ENCODE results near the gene SAMD11.
"Not testable (repeated sequence)": the region's sequence is repeated elsewhere in the genome, so short reads cannot be mapped to it uniquely, and the experiment has no call there.

The SAMD11 gene

GRCh38 chr1:923131-923990 is at the start of gene SAMD11:
Gene SAMD11 (plus strand): TSS chr1:923923. CDS start chr1:924432, 509 bp downstream.
- DNase-seq (ENCODE audit: low read depth): no peak

- DNase-seq (ENCODE audit: low read depth): not testable (repeated sequence)
Observed at GRCh38 chr1:876428-877208, 47.1 kb upstream of the SAMD11 start.

DNA sequence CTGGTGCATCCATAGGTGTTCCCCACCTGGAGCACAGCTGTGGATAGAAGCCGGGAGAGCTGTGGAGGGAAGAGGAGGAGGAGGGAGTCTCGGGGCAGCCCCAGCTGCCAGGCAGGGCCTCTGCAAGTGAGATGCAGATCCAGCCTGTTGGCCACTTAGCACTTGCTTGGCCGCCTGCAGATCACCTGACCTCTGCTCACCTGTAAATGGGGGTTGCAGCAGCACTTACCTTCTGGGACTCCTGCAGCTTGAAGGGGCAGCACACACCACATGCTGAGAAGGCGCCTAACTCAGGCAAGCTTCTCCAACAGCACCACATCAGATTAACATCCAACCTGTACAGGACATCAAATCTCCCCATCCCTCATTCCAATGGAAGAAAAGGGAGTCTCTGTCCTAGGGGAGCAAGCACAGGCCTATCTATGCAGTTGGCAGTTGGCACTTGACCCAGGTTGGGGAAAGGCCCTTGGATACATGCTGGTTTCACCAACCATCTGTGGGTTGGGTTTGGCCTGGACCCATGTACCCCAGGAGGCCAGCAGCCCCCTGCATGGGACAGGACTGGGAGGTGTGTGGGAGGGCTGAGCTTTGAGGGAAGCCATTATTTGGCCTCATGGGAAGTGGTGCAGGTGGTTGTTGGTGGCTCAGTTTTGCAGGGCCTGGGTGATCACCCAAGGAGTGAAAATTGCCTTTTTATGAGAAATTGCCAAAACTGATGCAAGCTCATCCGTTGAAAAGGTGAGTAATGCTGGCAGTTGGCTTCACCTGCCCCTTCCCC is 46.3 kb upstream of the SAMD11 start:
- DNase-seq (ENCODE audit: low read depth): not testable (repeated sequence)

GRCh38 chr1:880511-880910 is 43.2 kb upstream of the SAMD11 start:
- DNase-seq (ENCODE audit: low read depth): not testable (repeated sequence)

DNA sequence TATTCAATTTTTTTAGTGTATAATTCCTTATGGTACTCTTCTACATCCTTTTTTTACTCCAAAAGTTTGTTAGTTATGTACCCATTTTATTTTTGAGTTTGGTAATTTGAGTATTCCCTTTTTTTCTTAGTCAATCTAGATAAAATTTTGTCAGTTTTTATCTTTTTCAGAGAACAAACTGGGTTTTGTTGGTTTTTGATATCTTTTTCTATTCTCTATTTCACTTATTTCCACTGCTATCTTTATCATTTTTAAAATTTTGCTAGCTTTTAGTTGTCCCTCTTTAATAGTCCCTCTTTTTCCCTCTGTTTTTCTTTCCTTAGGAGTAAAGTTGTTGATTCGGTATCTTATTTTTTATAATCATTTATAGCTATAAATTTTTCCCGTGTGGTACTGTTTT is 42.8 kb upstream of the SAMD11 start:
- not testable (repeated sequence) for DNase-seq (ENCODE audit: low read depth)

- DNase-seq (ENCODE audit: low read depth): no peak
Observed at GRCh38 chr1:886311-886710, 37.4 kb upstream of the SAMD11 start.

DNA sequence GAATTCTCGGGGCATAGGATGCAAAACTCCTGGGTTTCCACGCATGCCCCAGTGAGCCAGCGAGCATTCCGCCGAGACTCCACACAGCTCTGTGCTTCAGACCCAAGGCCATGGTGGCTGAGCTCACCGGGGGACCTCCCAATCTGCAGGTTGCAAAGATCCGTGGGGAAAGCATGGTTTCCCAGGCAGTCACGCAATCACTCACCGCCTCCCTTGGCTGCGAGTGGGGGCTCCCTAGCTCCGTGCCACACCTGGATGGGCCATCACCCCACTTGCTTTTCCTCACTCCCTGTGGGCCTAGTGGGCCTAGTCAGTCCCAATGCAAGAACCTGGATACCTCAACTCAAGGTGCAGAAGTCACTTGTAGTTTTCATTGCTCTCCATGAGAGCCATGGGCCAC is 37.0 kb upstream of the SAMD11 start:
- no peak for DNase-seq (ENCODE audit: low read depth)

DNA sequence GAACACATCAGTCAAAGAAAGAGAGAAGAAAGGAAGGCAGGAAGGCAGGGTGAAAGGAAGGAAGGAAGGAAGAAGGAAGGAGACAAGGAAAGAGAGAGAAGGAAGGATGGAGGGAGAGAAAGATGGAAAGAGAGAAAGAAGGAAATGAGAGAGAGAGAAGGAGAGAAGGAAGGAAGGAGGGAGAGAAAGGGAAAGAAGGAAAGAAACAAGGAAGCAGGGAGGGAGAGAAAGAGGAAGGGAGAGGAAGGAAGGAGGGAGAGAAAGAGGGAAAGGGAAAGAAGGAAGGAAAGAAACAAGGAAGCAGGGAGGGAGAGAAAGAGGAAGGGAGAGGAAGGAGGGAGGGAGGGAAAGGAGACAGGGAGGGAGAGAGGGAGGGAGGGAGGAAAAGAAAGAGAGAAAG is 35.4 kb upstream of the SAMD11 start:
- no peak for DNase-seq (ENCODE audit: low read depth)

DNA sequence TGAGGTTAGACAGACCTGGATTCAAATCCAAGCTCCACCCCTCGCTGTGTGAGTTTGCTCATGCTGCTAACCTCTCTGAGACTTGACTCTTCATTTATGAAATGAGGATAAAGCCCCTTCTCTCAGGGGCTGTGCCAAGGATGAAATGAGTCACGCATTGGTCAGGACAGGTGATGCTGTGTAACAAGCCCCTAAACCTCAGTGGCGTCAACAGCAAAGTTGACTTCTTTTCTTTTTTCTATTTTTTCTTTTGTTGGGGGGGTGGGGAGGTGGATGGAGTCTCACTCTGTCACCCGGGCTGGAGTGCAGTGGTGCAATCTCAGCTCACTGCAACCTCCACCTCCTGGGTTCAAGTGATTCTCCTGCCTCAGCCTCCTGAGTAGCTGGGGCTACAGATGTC is 33.9 kb upstream of the SAMD11 start:
- not testable (repeated sequence) for DNase-seq (ENCODE audit: low read depth)

GRCh38 chr1:890234-890633 is 33.5 kb upstream of the SAMD11 start:
- DNase-seq (ENCODE audit: low read depth): not testable (repeated sequence)

- DNase-seq (ENCODE audit: low read depth): no peak
Observed at GRCh38 chr1:890661-891060, 33.1 kb upstream of the SAMD11 start.

- no peak for DNase-seq (ENCODE audit: low read depth)
Observed at GRCh38 chr1:897226-897625, 26.5 kb upstream of the SAMD11 start.

DNA sequence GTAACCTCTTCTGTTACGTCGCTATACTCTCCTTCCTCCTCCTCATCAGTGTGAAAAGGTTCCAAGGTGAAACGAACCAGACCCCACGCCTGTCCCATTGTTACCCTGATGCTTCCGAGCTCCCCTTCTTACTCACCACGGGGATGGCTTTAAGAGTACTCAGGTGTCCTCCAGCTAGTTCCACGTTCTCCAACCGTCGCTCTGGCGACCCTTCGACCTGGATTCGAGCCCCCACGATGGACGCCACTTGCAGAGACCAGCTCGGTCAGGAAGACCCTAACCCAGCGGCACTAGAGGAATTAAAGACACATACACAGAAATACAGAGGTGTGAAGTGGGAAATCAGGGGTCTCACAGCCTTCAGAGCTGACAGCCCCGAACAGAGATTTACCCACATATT is 25.8 kb upstream of the SAMD11 start:
- DNase-seq (ENCODE audit: low read depth): not testable (repeated sequence)

- no peak for DNase-seq (ENCODE audit: low read depth)
Observed at GRCh38 chr1:899636-900317, 23.9 kb upstream of the SAMD11 start.

- no peak for DNase-seq (ENCODE audit: low read depth)
Observed at GRCh38 chr1:901108-901859, 22.4 kb upstream of the SAMD11 start.

DNA sequence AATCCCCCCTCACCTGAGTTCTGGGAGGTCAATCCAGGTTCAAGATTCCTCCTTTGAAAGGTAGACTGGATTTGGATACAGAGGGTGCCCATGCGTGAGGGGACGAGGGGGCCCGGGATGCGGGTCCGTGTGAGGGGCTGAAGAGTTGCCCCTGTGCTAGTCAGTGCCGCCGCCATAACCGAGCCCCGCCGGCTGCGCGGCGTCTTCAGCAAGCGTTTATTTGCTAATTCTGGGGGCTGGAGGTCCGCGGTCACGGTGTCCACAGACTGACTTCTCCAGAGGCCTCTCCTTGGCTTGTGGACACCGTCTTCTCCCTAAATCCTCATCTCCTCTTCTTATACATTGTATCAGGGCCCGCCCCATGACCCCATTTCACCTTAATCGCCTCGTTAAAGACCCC is 20.9 kb upstream of the SAMD11 start:
- no peak for DNase-seq (ENCODE audit: low read depth)

- no peak for DNase-seq (ENCODE audit: low read depth)
Observed at GRCh38 chr1:903305-903704, 20.4 kb upstream of the SAMD11 start.

DNA sequence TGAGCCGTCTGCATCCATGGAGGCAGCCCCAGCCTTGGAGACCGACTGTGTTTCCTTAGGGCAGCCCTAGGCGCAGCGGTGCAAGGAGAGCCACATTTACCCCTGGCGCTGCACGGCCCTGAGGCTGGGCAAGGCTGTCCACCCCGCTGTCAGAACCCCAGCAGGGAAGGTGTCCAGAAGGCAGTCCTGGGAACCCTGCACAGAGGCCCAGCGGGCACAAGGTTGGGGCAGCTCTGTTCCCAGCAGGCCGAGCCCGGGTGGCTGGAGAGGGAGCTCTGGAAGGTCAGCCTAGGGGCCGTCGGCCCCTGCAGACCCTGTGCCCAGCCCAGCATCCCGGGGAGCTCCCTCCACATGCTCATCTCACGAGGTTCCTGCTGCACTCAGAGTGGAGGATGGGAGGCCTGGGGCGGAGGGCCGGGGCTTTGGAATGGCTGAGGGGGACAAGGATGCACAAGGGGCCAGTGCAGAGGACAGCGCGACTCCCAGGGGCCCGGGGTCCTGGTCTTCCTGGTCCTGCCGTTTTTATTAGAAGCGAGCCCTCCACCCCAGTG is 19.9 kb upstream of the SAMD11 start:
- DNase-seq (ENCODE audit: low read depth): no peak

DNA sequence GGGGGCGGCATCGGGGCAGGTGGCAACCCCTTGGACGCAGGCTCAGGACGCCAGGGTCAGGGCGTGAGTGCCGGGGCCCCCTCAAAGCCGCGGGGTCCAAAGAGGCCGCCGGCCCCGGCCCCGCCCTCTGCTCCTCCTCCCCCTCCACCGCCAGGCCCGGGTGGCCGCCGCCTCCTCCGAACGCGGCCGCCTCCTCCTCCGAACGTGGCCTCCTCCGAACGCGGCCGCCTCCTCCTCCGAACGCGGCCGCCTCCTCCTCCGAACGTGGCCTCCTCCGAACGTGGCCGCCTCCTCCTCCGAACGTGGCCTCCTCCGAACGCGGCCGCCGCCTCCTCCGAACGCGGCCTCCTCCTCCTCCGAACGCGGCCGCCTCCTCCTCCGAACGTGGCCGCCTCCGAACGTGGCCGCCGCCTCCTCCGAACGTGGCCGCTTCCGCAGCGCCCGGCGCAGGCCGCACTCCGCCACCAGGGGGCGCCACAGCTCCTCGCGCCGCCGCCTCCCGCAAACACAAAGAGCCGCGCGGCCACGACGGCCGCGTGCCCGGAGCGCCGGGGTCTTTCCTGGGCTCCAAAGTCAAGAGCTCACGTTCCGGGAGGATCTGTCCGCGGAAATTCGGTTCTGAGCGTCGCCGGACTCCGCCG is 19.3 kb upstream of the SAMD11 start:
- peak; percentile 74 for DNase-seq (ENCODE audit: low read depth)

DNA sequence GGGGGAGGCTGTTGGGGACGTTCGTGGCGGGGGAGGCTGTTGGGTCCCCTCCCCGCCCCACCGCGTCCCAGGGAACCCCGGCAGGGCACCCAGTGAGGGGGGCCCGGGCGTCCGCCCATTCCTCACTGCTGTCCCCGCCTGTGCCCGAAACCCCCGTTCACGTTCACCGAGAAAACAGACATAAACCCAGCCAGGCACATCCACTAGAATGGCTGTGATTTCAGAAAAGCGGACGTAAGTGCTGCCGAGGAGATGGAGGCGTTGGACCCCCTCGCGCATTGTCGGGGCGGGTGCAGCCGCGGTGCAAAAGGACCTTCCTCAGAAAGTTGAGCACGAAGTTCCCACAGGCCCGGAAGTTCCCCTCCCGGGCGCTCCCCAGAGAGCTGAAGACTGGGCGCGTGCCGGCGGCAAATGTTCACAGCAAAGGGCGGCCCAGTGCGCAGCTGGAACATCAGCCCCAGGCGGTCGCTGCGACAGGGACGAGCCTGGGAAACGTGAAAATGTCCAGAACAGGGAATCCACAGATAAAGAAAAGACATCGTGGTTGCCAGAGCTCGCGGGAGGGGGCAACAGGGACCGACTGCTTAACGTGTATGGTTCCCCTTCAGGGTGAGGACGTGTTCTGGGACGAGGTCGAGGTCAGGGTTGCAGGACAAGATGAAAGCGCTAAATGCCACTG is 18.5 kb upstream of the SAMD11 start:
- DNase-seq (ENCODE audit: low read depth): no peak
